GM18519 (cell line): Measurements from ENCODE around the gene FAM20C.

Experiments
- ATAC-seq: cut with Tn5 transposase; IDR thresholded peaks from one replicate; pipeline ENCODE4 v1.9.1; 2021; ENCODE audit warnings: mild to moderate bottlenecking, moderate library complexity; ENCODE audit not compliant: unreplicated experiment, low FRiP score

Gene FAM20C

DNA sequence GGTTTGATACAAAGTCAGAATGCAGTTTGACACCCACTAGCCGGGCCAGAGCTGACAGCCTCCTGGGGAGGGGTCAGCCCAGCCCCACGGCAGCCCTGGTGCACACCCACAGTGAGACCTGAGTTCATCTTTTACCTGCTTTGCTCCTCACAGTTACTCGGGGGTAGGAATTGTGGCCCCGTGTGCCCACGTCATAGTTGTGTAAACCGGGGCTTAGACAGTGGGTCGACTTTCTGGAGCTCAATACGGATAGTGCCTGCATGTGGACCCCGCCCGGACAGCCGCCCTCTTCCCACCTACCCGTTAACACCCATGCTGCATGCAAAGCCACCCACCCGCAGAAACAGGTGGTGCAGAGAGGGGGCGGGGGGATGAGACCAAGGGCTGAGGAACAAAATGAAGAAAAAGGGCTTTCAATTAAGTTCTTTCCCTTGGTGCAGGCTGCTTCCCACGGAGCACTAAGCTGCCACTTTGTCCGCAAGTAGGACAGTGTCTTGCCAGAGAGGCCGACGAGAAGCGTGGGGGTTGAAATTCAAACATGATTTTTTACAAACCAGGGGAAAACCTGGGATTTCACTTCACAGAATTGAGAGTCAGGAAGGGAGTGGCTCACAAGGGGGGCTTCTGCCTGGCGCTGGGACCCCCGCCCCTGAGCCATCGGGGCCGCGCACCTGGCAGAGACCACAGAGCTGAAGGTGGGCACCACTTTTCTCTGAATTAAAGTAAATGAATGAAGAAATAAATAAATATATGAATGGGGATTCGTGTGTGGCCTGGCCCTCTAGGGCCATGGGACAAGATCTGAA is 73.0 kb downstream of the FAM20C start:
- no peak for ATAC-seq

DNA sequence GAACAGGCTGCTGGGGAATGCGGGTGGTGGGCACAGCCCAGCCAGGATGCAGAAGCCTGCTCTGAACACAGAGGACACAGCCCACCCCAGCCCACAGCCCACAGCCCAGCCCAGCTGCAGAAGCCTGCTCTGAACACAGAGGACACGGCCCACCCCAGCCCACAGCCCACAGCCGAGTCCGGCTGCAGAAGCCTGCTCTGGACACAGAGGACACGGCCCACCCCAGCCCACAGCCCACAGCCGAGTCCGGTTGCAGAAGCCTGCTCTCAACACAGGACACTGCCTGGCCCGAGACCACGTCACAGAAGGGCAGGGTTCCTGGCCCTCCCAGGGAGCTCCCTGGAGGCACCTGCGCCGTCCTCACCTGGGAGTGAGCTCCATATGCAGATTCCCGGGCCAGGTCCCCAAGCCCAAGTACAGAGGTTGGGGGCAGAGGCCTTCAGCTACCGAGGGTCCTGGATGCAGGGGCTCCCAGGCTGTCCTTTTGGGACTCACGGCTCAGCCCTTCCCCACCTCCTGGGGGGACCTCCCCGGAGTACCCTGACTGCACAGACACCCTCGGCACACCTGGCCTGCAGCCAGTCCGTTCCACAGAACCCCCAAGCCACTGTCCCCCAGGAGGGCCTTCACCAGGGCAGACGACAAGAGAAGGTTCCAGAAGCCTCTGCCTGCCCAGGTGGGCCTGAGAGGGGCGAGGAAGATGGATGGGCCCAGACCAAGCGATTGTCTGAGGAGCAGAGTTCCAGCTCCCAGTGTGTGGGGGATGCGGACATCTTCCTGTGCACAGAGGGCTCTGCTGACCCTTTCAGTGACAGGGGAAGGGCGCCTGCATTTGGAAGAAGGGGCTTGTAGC is 73.9 kb downstream of the FAM20C start:
- no peak for ATAC-seq

- no peak for ATAC-seq
Measured at GRCh38 chr7:266851-267840, 74.8 kb downstream of the FAM20C start.

GRCh38 chr7:268991-269390 is 76.6 kb downstream of the FAM20C start:
- ATAC-seq = no peak

- ATAC-seq = no peak
Measured at GRCh38 chr7:269721-270120, 77.3 kb downstream of the FAM20C start.

DNA sequence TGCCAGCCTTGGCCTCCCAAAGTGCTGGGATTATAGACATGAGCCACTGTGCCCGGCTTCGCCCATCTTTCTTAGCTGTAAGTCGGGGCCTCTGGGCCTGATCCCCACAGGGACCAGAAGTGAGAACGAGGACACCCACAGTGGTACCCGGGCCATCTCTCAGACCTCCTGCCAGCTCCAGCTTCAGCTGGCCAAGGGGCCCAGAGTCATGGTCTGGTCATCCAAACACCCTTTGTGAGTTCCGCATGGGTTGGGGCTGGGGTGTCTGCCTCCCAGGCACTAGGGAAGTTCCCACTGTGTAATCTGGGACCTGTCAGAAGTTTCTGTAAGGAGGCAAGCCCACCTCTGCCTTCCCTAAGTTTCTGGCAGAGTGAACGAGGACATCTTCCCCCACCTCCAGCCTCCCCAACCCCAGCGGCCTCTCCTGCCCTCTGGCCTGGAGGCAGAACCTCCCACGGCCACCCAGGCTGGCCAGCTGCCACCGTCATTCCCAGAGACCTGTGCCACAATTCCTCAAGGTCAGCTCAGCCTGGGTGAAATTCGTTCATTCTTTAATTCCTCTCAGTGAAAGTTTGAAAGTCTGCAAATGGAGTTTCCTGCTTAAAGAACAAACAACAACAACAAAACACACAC is 78.1 kb downstream of the FAM20C start:
- ATAC-seq = no peak

DNA sequence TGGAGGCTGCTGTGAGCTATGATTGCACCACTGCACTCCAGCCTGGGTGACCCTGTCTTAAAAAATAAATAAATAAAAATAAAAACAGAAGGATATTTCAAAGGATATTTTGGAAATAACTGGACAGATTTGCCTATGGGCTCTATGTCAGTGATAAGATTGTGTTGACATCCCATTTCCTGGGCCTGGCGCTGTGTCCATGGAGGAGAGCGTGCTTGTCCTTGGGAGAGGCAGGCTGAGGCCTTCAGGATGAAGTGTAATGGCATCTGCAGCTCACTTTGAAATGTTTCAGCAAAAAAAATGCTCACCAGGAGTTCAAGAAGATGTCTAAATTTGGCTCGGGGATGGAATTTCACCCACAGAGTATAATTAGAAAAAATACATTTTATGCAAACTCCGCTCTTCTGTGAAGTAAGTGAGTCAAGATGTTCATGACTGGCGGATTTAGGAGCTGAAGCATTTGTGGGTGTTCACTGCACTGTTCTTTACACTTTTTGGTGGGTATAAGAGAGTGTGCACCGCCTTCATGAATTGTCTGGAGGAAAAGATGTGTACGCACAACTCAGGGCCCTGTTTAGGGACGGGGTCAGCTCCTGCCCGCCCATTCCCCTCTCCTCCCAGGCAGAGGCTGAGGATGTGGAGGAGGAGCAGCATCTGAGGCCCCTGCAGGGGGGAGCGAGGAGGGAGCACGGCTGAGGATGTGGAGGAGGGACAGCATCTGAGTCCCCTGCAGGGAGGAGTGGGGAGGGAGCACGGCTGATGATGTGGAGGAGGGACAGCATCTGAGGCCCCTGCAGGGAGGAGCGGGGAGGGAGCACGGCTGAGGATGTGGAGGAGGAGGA is 79.1 kb downstream of the FAM20C start:
- ATAC-seq = no peak

DNA sequence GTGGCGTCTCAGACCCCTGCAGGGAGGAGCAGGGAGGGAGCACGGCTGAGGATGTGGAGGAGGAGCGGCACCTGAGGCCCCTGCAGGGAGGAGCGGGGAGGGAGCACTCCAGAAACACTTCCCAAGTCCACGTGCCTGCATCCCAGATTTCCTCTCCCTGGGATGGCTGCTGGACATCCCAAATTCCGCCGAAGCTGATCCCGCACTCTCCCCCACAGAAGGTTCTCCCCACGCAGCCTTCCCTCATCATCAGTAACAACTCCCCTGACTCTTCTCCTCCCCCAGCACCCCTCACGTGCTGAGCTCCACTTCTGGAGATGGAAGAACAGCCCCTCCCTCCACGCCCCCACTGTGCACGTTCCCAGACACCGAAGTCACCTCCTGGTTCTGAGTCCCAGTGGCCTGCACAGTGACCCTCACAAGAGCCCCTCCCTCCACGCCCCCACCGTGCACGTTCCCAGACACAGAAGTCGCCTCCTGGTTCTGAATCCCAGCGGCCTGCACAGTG is 79.8 kb downstream of the FAM20C start:
- no peak for ATAC-seq

GRCh38 chr7:272631-273030 is 80.3 kb downstream of the FAM20C start:
- no peak for ATAC-seq

DNA sequence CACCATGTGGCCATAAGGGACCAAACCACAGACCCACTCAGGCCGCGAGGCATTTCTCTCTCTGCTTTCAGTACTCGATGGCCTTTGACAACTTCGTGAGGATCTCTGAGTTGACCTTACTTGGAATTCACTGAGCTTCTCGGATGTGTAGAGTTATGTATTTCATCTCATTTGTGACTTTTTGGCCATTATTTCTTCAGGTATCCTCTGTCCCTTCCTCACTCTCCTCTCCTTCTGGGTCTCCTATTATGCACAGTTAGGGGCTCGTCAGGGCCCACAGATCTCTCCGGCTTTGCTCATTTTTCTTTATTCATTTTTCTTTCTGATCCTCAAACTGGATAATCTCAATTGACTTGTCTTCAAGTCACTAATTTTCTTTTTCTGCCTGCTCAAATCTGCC is 81.0 kb downstream of the FAM20C start:
- no peak for ATAC-seq

DNA sequence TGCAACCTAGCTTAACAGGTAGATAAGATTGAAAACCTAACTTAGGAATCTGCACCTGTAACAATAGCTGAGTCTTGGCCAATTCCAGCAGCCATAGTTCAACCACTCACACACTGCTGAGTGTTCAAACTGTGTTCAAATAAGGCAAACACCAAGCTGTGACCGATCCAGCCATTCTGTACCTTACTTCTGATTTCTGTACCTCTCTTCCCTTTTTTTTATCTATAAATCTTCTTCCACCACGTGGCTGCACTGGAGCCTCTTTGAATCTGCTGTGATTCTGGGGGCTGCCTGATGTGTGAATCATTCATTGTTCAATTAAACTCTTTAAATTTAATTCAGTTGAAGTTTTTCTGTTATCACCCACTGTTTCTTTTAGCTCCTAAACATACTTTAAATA is 81.9 kb downstream of the FAM20C start:
- no peak for ATAC-seq

GRCh38 chr7:276230-276835 is 84.0 kb downstream of the FAM20C start:
- ATAC-seq = no peak

- no peak for ATAC-seq
Measured at GRCh38 chr7:277228-277627, 84.9 kb downstream of the FAM20C start.

DNA sequence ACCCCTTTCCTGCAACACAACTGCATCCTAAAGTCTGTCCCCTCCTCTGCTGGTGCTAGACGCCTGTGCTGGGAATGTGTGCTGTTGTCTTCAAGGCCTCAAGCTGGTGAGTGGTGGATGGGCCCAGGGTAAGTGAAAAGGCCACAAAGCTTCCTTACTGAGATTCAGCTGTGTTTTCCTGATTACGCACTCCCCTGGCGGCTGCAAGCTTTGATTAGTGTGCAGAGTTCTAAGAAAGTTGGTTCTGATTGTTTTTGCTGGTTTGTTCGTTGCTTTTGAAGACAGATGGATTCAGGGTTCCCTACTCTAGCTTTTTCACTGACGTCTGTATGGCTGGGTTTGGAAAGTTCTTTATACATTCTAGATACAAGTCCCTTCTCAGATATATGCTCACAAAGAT is 85.7 kb downstream of the FAM20C start:
- no peak for ATAC-seq

- ATAC-seq = no peak
Measured at GRCh38 chr7:279821-280220, 87.5 kb downstream of the FAM20C start.

DNA sequence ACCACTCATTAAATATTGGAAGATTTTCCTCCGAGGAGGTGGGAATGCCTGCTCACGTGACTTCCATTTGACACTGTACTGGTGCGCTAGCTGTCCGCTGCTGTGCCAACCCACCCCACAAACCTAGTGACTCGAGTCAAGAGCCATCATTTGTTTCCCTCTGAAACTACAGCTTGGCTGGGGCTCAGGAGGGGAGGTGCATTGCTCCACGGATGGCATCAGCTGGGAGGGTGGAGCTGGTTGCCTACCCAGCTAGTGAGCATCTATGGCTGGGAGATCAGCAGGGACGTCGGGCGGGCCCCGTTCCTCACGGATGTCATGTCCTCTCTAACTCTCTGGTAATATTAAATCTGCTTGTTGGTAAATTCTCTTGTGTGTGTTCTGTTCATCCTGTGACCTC is 88.1 kb downstream of the FAM20C start:
- no peak for ATAC-seq

DNA sequence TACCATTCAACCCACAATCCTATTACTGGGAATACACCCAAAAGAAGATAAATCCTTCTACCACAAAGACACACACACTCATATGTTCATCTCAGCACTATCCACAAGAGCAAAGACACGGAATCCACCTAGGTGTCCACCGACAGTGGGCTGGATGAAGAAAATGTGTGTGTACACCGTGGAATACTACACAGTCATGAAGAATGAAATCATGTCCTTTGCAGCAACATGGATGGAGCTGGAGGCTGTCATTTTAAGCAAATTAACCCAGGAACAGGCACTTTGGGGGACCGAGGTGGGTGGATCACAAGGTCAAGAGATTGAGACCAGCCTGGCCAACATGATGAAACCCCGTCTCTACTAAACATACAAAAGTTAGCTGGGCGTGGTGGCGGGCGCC is 89.3 kb downstream of the FAM20C start:
- no peak for ATAC-seq

- ATAC-seq = no peak
Measured at GRCh38 chr7:282621-283020, 90.2 kb downstream of the FAM20C start.
